Measurements from ENCODE around the gene PLEKHA5. TPM values are rescaled to one million over a fixed set of nuclear protein-coding genes. Genes with fewer than 3 reads are reported as not detected.

The PLEKHA5 gene
- total RNA-seq, 2 donors from 2014 or later, result 53.2 to 59.4 TPM

- Histone ChIP-seq H3K27ac (no peak overlapping the region), H3K9me3 (no peaks in the 10 kb centered on the region), H3K27me3 (no peaks in the 10 kb centered on the region), H3K36me3 (peaks cover 9% of the 10 kb centered on the region), H3K4me3 (no peak overlapping the region), H3K4me1 (no peaks in the 10 kb centered on the region)
- DNase-seq (ENCODE audit: low spot score), result no peak
- no peak for TF ChIP-seq CTCF (IDR thresholded peaks at IDR 0.05)
Measured at GRCh38 chr12:19298836-19299605, 169.5 kb downstream of the PLEKHA5 start.

GRCh38 chr12:19299765-19300164 is 170.2 kb downstream of the PLEKHA5 start:
- no peak for TF ChIP-seq CTCF (IDR thresholded peaks at IDR 0.05)
- no peak overlapping the region for H3K27ac ChIP-seq

GRCh38 chr12:19301223-19301622 is 171.7 kb downstream of the PLEKHA5 start:
- Histone ChIP-seq H3K4me1 (no peaks in the 10 kb centered on the region), H3K27ac (no peak overlapping the region), H3K27me3 (no peaks in the 10 kb centered on the region), H3K9me3 (no peaks in the 10 kb centered on the region), H3K4me3 (no peak overlapping the region), H3K36me3 (peaks cover 14% of the 10 kb centered on the region)
- TF ChIP-seq CTCF (IDR thresholded peaks at IDR 0.05), result no peak
- DNase-seq (ENCODE audit: low spot score), result no peak

More at GRCh38 chr12:19299765-19300164, 170.2 kb downstream of the PLEKHA5 start:
- H3K9me3 ChIP-seq, result no peaks in the 10 kb centered on the region
- peaks cover 9% of the 10 kb centered on the region for H3K36me3 ChIP-seq
- no peak overlapping the region for H3K4me3 ChIP-seq
- H3K27me3 ChIP-seq, result no peaks in the 10 kb centered on the region
- no peaks in the 10 kb centered on the region for H3K4me1 ChIP-seq
- DNase-seq (ENCODE audit: low spot score), result no peak

- no peak for DNase-seq (ENCODE audit: low spot score)
- H3K27me3 ChIP-seq, result no peaks in the 10 kb centered on the region
- no peaks in the 10 kb centered on the region for H3K4me1 ChIP-seq
- no peak for TF ChIP-seq CTCF (IDR thresholded peaks at IDR 0.05)
- H3K36me3 ChIP-seq, result peaks cover 19% of the 10 kb centered on the region
- no peak overlapping the region for H3K27ac ChIP-seq
- no peak overlapping the region for H3K4me3 ChIP-seq
- H3K9me3 ChIP-seq, result no peaks in the 10 kb centered on the region
Measured at GRCh38 chr12:19301688-19302087, 172.2 kb downstream of the PLEKHA5 start.

- no peak for TF ChIP-seq CTCF (IDR thresholded peaks at IDR 0.05)
- DNase-seq (ENCODE audit: low spot score), result no peak
- Histone ChIP-seq H3K27me3 (no peaks in the 10 kb centered on the region), H3K4me1 (no peaks in the 10 kb centered on the region), H3K4me3 (no peak overlapping the region), H3K36me3 (peaks cover 21% of the 10 kb centered on the region), H3K27ac (no peak overlapping the region), H3K9me3 (no peaks in the 10 kb centered on the region)
Measured at GRCh38 chr12:19302100-19302640, 172.6 kb downstream of the PLEKHA5 start.

All from right atrium auricular region (tissue), 2 donors.